Endodermal cell (in vitro differentiated cells): Measurements from ENCODE around the gene UTP11. TPM values are rescaled to one million over a fixed set of nuclear protein-coding genes. Genes with fewer than 3 reads are reported as not detected.
A peak's percentile ranks its signal among the peaks of the same experiment; 100 is the strongest.

Experiments used
- DNase-seq: peaks from one replicate; pipeline ENCODE4 v3.0.0-alpha.2; 2017
- H3K27ac ChIP-seq: 2 replicates; pipeline ENCODE4 v1.5.1; 2013; ENCODE audit warnings: mild to moderate bottlenecking, low read depth, low read length, moderate library complexity
- H3K27me3 ChIP-seq: 2 replicates; pipeline ENCODE4 v1.6.1; 2013; ENCODE audit warnings: mild to moderate bottlenecking, low read length, moderate library complexity; ENCODE audit not compliant: insufficient read depth, control insufficient read depth, poor library complexity, severe bottlenecking
- H3K36me3 ChIP-seq: 2 replicates; pipeline ENCODE4 v1.7.0; 2013; ENCODE audit warnings: mild to moderate bottlenecking, low read length, moderate library complexity; ENCODE audit not compliant: control insufficient read depth, insufficient read depth
- H3K4me1 ChIP-seq: one replicate; pipeline ENCODE4 v1.7.0; 2013; ENCODE audit warnings: low read length; ENCODE audit not compliant: control insufficient read depth, insufficient read depth
- H3K4me3 ChIP-seq: 2 replicates; pipeline ENCODE4 v1.5.1; 2013; ENCODE audit warnings: mild to moderate bottlenecking, low read length, moderate library complexity
- H3K9ac ChIP-seq: 2 replicates; pipeline ENCODE4 v1.6.1; 2013; ENCODE audit warnings: mild to moderate bottlenecking, low read length, moderate library complexity; ENCODE audit not compliant: poor library complexity, severe bottlenecking; ENCODE audit errors: extremely low read depth
- H3K9me3 ChIP-seq: 2 replicates; pipeline ENCODE4 v1.6.1; 2013; ENCODE audit warnings: mild to moderate bottlenecking, low read length, moderate library complexity; ENCODE audit not compliant: control insufficient read depth
- H3K27ac Mint-ChIP-seq: 2 replicates; pipeline ENCODE4 v1.8.0; 2020; ENCODE audit warnings: mixed read lengths
- H3K27me3 Mint-ChIP-seq: 2 replicates; pipeline ENCODE4 v1.8.0; 2021; ENCODE audit warnings: mild to moderate bottlenecking, mixed read lengths; ENCODE audit not compliant: insufficient read depth
- H3K36me3 Mint-ChIP-seq: 2 replicates; pipeline ENCODE4 v1.8.0; 2020; ENCODE audit warnings: low read depth, mixed read lengths
- H3K4me1 Mint-ChIP-seq: 2 replicates; pipeline ENCODE4 v1.8.0; 2020; ENCODE audit warnings: mixed read lengths
- H3K4me3 Mint-ChIP-seq: 2 replicates; pipeline ENCODE4 v1.8.0; 2020; ENCODE audit warnings: mild to moderate bottlenecking, moderate library complexity, mixed read lengths
- H3K9me3 Mint-ChIP-seq: 2 replicates; pipeline ENCODE4 v1.8.0; 2020; ENCODE audit warnings: mild to moderate bottlenecking, mixed read lengths
- WGBS, 2 experiments: methylation state at CpG; one replicate each; pipeline versions ENCODE4 v1.1.5 to v1.1.7; 2013; ENCODE audit warnings: missing lambda C conversion rate in 2 of 2, mixed read lengths in 1 of 2; ENCODE audit not compliant: insufficient coverage in 1 of 2, insufficient read length in 1 of 2; 5-methylcytosine and 5-hydroxymethylcytosine counted together
- total RNA-seq, 2 donors: library from RNA; stranded (reverse); fragmentation: NEBNext Ultra II Directional in 1 of 2; extraction: Animal tissue kit (Norgen Biotek cat#: 25700) in 1 of 2; gene quantifications; 2 replicates in 1 of 2; 3 replicates in 1 of 2; pipeline ENCODE4 v1.2.1, GENCODE V29; 2021
- TF ChIP-seq, protein P1 (sequence below): fragments of 200-600 bp; sonication (generic); conservative IDR thresholded peaks from 2 replicates; pipeline ENCODE4 v1.5.0; 2021; ENCODE audit warnings: antibody characterized with exemption, mild to moderate bottlenecking

UTP11 gene
- total RNA-seq, 2 donors from 2014 or later: 40.9 to 46.3 TPM

DNA sequence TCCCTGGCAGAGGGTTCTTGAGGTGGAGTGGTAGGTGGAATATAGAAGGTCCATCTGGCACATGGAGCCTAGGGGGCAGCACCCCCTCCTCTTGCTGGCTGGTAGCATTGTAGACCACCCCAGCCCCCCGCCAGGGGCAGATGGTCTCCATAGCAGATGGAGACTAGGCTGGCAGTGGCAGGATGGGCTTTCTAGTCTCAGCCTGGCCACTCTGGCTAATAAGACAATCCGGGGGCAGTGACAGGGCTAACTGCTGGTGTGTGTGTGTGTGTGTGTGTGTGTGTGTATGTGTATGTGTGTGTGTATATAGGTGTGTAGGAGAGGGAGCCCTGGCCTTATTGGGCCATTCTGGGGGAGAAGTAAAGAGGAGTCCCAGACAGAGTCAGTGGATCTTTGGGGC is 16.1 kb downstream of the UTP11 start:
- WGBS, 2 experiments: 40 to 74% methylated on average over 1 to 2 of the region's 2 CpGs
- peak overlapping the region; percentile 55 for H3K27ac ChIP-seq
- no peaks in the 10 kb centered on the region for H3K27me3 ChIP-seq
- H3K9me3 Mint-ChIP-seq: no peaks in the 10 kb centered on the region
- no peak overlapping the region for H3K4me3 ChIP-seq
- H3K27ac Mint-ChIP-seq: no peak overlapping the region
- no peak overlapping the region for H3K9ac ChIP-seq
- peaks cover 28% of the 10 kb centered on the region for H3K4me1 ChIP-seq
- no peaks in the 10 kb centered on the region for H3K9me3 ChIP-seq
- TF ChIP-seq, protein P1, sequence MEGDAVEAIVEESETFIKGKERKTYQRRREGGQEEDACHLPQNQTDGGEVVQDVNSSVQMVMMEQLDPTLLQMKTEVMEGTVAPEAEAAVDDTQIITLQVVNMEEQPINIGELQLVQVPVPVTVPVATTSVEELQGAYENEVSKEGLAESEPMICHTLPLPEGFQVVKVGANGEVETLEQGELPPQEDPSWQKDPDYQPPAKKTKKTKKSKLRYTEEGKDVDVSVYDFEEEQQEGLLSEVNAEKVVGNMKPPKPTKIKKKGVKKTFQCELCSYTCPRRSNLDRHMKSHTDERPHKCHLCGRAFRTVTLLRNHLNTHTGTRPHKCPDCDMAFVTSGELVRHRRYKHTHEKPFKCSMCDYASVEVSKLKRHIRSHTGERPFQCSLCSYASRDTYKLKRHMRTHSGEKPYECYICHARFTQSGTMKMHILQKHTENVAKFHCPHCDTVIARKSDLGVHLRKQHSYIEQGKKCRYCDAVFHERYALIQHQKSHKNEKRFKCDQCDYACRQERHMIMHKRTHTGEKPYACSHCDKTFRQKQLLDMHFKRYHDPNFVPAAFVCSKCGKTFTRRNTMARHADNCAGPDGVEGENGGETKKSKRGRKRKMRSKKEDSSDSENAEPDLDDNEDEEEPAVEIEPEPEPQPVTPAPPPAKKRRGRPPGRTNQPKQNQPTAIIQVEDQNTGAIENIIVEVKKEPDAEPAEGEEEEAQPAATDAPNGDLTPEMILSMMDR: peak; percentile 10
- peaks cover 18% of the 10 kb centered on the region for H3K36me3 Mint-ChIP-seq
- peaks cover 16% of the 10 kb centered on the region for H3K36me3 ChIP-seq
- peaks cover 45% of the 10 kb centered on the region for H3K4me1 Mint-ChIP-seq
- H3K4me3 Mint-ChIP-seq: no peak overlapping the region
- DNase-seq: peak; percentile 70
- no peaks in the 10 kb centered on the region for H3K27me3 Mint-ChIP-seq

DNA sequence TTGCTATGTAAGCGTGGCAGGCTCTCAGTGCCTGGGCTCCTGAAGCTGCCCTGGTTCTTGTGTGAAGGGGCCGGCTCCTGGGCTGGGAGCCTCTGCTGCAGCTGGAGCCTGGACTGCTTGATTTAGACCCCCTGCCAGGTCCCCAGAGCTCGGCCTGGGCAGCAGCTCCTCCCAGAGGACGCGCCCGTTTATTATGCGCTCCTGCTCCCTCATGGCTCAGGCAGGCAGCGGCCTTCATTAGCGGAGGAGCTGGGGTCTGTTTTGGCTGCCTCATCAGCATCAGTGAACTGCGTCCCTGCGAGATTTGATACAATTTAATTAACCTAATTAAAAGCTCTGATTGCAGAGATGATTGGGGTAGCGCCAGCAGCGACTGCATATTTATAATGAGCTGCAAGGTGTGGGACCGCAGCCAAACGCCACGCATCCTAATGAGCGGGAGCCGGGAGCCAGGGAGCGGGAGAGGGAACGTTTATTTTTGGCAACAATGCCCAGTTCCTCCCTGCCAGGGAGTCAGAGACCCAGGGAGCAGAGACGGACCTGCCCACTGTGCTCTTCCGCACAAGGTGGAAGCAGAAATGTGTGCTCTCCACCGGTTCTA is 16.6 kb downstream of the UTP11 start:
- H3K4me1 Mint-ChIP-seq: peaks cover 45% of the 10 kb centered on the region
- TF ChIP-seq, protein P1: peak; percentile 41
- DNase-seq: peak; percentile 91
- peaks cover 2% of the 10 kb centered on the region for H3K27me3 Mint-ChIP-seq
- H3K9me3 Mint-ChIP-seq: no peaks in the 10 kb centered on the region
- H3K27me3 ChIP-seq: no peaks in the 10 kb centered on the region
- H3K36me3 ChIP-seq: peaks cover 11% of the 10 kb centered on the region
- peak overlapping the region; percentile 26 for H3K4me3 Mint-ChIP-seq
- WGBS, 2 experiments: 47 to 48% methylated on average over 20 to 23 of the region's 23 CpGs
- H3K4me3 ChIP-seq: no peak overlapping the region
- peaks cover 14% of the 10 kb centered on the region for H3K36me3 Mint-ChIP-seq
- peaks cover 28% of the 10 kb centered on the region for H3K4me1 ChIP-seq
- H3K27ac ChIP-seq: peak overlapping the region; percentile 55
- H3K27ac Mint-ChIP-seq: peak overlapping the region; percentile 87
- peak overlapping the region; percentile 21 for H3K9ac ChIP-seq
- H3K9me3 ChIP-seq: no peaks in the 10 kb centered on the region

DNA sequence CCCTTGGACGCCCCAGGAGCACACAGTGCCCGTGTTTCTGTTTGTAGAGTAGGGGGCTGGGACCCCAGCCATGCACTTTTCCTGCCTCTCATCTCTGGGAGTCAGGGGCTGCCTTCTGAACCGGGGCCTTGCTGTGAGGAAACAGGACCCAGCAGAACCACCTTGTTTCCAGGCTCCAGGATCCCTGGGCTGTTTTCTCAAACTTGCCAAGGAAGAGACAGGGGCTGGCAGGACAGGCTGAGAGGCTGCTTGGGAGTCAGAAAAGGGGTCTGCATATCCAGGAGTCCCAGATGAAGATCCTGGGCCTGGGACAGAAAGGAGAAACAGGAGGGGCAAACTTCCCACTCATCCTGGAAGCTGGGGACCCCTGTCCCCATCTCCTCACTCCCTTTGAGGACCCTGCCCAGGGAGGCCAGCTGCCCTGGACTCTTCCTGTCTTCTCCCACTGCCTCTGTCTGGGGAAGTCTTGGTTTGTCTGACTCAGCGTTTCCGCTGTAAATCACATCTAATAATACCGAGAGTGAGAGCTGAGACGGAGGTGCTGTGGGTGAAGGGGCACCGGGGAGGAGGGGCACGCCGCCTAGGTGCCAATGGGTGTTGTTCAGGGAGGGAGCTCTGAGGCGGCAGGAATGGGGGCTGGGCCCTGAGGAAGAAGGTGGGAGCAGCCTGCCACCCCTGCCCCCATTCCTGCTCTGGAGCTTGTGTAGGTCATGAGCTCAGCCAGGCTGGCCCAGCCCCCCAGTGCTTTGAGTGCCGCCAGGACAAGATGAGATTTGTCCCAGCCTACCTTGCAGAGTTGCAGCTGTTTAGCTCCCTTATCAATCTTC is 17.4 kb downstream of the UTP11 start:
- Mint-ChIP-seq H3K27ac (peak overlapping the region; percentile 87), H3K4me3 (peak overlapping the region; percentile 26), H3K4me1 (peaks cover 45% of the 10 kb centered on the region), H3K27me3 (peaks cover 4% of the 10 kb centered on the region), H3K9me3 (no peaks in the 10 kb centered on the region), H3K36me3 (peaks cover 11% of the 10 kb centered on the region)
- Histone ChIP-seq H3K9ac (peak overlapping the region; percentile 21), H3K4me3 (no peak overlapping the region), H3K27me3 (no peaks in the 10 kb centered on the region), H3K27ac (peak overlapping the region; percentile 39), H3K4me1 (peaks cover 28% of the 10 kb centered on the region), H3K9me3 (no peaks in the 10 kb centered on the region), H3K36me3 (peaks cover 9% of the 10 kb centered on the region)
- 44 to 48% methylated on average over 7 to 12 of the region's 12 CpGs for WGBS, 2 experiments
- DNase-seq: peak; percentile 81
- TF ChIP-seq, protein P1: no peak
